WERI-Rb-1 (cell line): ENCODE results near the gene ELMOD1.

ENCODE experiments used
- DNase-seq: peaks from one replicate; pipeline ENCODE4 v3.0.0-alpha.2; 2020
- H3K27ac ChIP-seq: fragments of 250-450 bp; sonication (Bioruptor Pico); 2 replicates; pipeline ENCODE4 v1.5.1; 2020; ENCODE audit warnings: mild to moderate bottlenecking, moderate library complexity
- H3K27me3 ChIP-seq: fragments of 250-450 bp; sonication (Bioruptor Pico); 2 replicates; pipeline ENCODE4 v1.5.1; 2021; ENCODE audit warnings: mild to moderate bottlenecking, low read depth, moderate library complexity; ENCODE audit not compliant: insufficient read depth, severe bottlenecking
- H3K36me3 ChIP-seq: fragments of 250-450 bp; sonication (Bioruptor Pico); 2 replicates; pipeline ENCODE4 v1.5.1; 2020; ENCODE audit warnings: mild to moderate bottlenecking, moderate library complexity
- H3K4me3 ChIP-seq: 2 replicates; pipeline ENCODE4 v1.5.1; 2011; ENCODE audit warnings: low read depth, mild to moderate bottlenecking, control low read depth, low read length
- H3K9me3 ChIP-seq: fragments of 250-450 bp; sonication (Bioruptor Pico); 2 replicates; pipeline ENCODE4 v1.5.1; 2021; ENCODE audit warnings: mild to moderate bottlenecking, moderate library complexity; ENCODE audit not compliant: severe bottlenecking
- TF ChIP-seq, protein P1 (sequence below): IDR thresholded peaks from 2 replicates; pipeline ENCODE4 v1.5.1; 2011; ENCODE audit warnings: low read depth, mild to moderate bottlenecking, control low read depth, inconsistent platforms, low read length

ELMOD1 gene

DNA sequence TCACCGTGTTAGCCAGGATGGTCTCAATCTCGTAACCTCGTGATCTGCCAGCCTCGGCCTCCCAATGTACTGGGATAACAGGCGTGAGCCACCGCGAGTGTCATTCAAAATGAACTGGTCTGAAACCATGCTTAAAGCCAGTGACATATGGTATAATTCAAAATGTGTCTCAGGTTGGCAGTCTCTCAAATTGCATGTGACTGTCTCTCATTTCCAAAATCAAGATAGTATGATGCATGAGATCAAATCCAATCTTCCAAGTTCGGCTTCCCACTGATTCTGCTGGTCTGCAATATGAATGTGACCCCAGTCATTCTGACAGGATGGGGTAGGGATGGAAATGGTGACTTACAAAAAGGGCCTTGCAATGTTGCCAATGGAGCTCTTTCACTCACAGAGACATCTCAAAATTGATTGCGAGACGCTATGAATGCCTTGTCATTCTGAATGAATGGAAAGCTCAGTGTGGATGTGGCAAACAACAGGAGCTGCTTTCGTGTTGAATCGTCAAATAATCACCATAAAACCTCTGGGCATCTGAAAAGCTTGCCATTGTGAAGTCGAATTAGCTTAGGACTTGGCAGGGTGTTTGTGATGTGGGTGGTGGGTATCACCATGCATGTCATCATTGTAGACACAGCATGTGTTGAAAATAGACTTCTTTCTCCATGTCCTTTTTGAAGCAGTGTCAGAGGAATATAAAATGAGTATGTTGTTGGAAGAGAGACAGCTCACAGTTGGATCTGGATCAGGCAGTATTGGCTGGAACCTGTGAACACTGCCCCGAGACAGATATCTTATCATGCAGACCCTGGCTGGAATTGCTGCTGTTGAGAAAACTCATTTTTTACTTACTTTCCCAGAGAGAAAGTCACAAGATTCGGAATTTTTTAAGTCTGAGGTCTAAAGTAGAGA is 108.7 kb downstream of the ELMOD1 start:
- no peak overlapping the region for H3K4me3 ChIP-seq
- H3K27ac ChIP-seq, result no peak overlapping the region
- H3K27me3 ChIP-seq, result no peaks in the 10 kb centered on the region
- H3K9me3 ChIP-seq, result no peaks in the 10 kb centered on the region
- no peaks in the 10 kb centered on the region for H3K36me3 ChIP-seq
- DNase-seq, result no peak
- TF ChIP-seq, protein P1, sequence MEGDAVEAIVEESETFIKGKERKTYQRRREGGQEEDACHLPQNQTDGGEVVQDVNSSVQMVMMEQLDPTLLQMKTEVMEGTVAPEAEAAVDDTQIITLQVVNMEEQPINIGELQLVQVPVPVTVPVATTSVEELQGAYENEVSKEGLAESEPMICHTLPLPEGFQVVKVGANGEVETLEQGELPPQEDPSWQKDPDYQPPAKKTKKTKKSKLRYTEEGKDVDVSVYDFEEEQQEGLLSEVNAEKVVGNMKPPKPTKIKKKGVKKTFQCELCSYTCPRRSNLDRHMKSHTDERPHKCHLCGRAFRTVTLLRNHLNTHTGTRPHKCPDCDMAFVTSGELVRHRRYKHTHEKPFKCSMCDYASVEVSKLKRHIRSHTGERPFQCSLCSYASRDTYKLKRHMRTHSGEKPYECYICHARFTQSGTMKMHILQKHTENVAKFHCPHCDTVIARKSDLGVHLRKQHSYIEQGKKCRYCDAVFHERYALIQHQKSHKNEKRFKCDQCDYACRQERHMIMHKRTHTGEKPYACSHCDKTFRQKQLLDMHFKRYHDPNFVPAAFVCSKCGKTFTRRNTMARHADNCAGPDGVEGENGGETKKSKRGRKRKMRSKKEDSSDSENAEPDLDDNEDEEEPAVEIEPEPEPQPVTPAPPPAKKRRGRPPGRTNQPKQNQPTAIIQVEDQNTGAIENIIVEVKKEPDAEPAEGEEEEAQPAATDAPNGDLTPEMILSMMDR, result no peak

DNA sequence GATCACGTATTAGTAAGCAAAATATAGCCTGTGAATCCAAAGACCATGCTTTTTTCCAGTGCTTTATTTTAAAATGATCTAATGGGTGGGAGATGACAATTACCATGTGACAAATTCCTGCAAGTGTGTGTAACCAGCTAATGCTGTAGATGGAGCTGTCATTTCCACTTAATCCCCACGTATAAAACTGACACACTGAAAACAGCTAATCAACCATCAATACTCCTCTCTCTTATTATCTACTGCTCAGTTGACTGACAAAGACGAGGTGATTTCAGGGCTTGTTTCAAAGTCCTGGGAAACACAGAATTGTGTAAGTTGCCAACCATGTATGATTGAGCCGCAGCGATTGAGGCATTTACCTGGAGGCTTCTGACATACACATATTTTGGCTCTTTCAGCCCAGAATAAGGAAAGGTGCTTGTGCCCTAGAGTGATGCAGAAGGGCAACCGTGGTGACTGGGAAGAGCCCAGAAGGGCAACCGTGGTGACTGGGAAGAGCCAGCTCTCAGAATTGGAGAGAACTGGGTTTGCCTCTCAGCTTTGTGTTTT is 111.2 kb downstream of the ELMOD1 start:
- Histone ChIP-seq H3K4me3 (no peak overlapping the region), H3K27me3 (no peaks in the 10 kb centered on the region), H3K27ac (no peak overlapping the region), H3K9me3 (no peaks in the 10 kb centered on the region), H3K36me3 (no peaks in the 10 kb centered on the region)
- no peak for DNase-seq
- TF ChIP-seq, protein P1, result no peak

DNA sequence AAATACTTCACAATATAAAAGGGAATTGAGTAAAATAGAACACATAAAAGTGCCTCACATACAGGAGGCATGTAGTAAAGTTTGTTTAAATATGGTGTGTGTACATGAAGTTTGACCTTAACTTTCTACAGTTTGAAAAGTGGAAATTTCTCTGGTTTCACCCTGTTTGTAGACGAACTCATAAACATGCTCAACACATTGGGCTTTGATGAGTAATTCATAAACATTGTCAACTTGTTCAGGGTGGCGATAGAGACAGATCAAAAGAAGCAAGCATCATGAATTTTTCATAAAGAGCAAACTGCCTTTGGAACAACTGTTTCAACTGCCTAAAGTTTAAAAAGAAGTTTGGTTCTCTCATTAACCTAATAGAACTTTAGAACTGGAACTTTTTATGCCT is 111.8 kb downstream of the ELMOD1 start:
- no peak overlapping the region for H3K27ac ChIP-seq
- TF ChIP-seq, protein P1, result no peak
- no peaks in the 10 kb centered on the region for H3K27me3 ChIP-seq
- DNase-seq, result no peak
- no peaks in the 10 kb centered on the region for H3K36me3 ChIP-seq
- no peaks in the 10 kb centered on the region for H3K9me3 ChIP-seq
- H3K4me3 ChIP-seq, result no peak overlapping the region

DNA sequence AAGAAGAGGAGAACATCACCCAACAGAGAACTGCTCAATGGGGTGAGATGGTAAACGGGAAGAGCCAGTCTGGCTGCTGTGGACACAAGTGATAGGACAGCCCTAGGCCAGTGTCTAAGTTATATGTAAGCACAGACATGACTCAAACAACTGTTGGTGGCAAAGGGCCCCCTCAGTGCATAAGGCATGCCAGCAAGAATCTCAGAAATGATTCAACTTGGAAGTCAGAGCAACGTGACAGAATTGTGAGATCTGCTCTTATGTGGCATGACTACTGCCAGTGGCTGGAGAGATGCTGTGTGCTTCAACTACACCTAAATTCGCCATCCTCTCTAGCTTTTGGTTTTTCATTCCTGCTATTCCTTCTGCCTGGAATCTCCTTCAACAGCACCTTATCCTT is 113.5 kb downstream of the ELMOD1 start:
- H3K9me3 ChIP-seq, result no peaks in the 10 kb centered on the region
- TF ChIP-seq, protein P1, result no peak
- H3K27me3 ChIP-seq, result no peaks in the 10 kb centered on the region
- H3K4me3 ChIP-seq, result no peak overlapping the region
- DNase-seq, result no peak
- H3K36me3 ChIP-seq, result no peaks in the 10 kb centered on the region
- no peak overlapping the region for H3K27ac ChIP-seq

DNA sequence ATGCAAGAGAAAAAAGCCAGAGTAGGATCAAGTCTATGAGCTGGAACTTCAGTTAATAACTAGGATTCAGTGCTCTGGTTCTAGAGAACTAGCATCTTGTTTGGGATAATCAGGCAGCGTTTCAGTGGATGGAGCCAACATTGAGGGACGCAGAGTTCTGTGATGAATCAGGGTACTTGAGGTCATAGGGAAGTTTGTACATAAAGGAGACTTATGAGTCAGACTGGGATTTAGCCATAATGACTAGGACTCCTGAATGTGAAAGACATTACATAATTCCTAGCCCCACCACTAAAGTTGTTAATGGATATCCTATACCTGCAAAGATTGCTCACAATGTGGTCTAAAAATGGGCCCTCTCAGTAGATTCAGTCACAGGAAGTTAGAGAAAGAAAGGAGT is 114.1 kb downstream of the ELMOD1 start:
- TF ChIP-seq, protein P1, result no peak
- H3K27ac ChIP-seq, result no peak overlapping the region
- DNase-seq, result no peak

More for the DNA sequence above, 114.1 kb downstream of the ELMOD1 start:
- Histone ChIP-seq H3K36me3 (no peaks in the 10 kb centered on the region), H3K9me3 (no peaks in the 10 kb centered on the region), H3K27me3 (no peaks in the 10 kb centered on the region), H3K4me3 (no peak overlapping the region)
